ENCODE results near the gene FAF2.

- no peak for TF ChIP-seq CTCF (IDR thresholded peaks at IDR 0.05)
- no peak for TF ChIP-seq POLR2A (IDR thresholded peaks at IDR 0.05)
Measured at GRCh38 chr5:176530983-176531901, 83.1 kb downstream of the FAF2 start.
